Epithelial cell of prostate (primary cell): ENCODE measurements around the gene RMND1.
A peak's percentile ranks its signal among the peaks of the same experiment; 100 is the strongest.
"Not testable (repeated sequence)": the region's sequence is repeated elsewhere in the genome, so short reads cannot be mapped to it uniquely, and the experiment has no call there.

Experiments
- DNase-seq: peaks from one replicate; pipeline ENCODE4 v3.0.0-alpha.2; 2011; ENCODE audit warnings: low read depth, low spot score
- H3K27ac ChIP-seq: fragments of 450-650 bp; 2 replicates; pipeline ENCODE4 v1.5.1; 2017; ENCODE audit warnings: mild to moderate bottlenecking

RMND1 gene

GRCh38 chr6:151389618-151390275 lies 62.2 kb downstream of the RMND1 start:
- peak overlapping the region; percentile 99 for H3K27ac ChIP-seq
- no peak for DNase-seq

- H3K27ac ChIP-seq, result peak overlapping the region; percentile 99
- DNase-seq, result no peak
These were observed 62.8 kb downstream of the RMND1 start for GRCh38 chr6:151388997-151389617.

GRCh38 chr6:151388236-151388635 lies 63.7 kb downstream of the RMND1 start:
- no peak for DNase-seq
- H3K27ac ChIP-seq, result peak overlapping the region; percentile 99

GRCh38 chr6:151387175-151387970 lies 64.6 kb downstream of the RMND1 start:
- H3K27ac ChIP-seq, result no peak overlapping the region

GRCh38 chr6:151385177-151385576 lies 66.7 kb downstream of the RMND1 start:
- H3K27ac ChIP-seq, result no peak overlapping the region
- DNase-seq, result no peak

More at GRCh38 chr6:151387175-151387970, 64.6 kb downstream of the RMND1 start:
- no peak for DNase-seq

GRCh38 chr6:151384151-151384550 lies 67.8 kb downstream of the RMND1 start:
- H3K27ac ChIP-seq, result no peak overlapping the region
- no peak for DNase-seq

GRCh38 chr6:151382631-151383030 lies 69.3 kb downstream of the RMND1 start:
- DNase-seq, H3K27ac ChIP-seq: not testable (repeated sequence)

- no peak for DNase-seq
- no peak overlapping the region for H3K27ac ChIP-seq
These were observed 70.2 kb downstream of the RMND1 start for GRCh38 chr6:151381722-151382121.

GRCh38 chr6:151380848-151381205 lies 71.1 kb downstream of the RMND1 start:
- H3K27ac ChIP-seq, result no peak overlapping the region
- no peak for DNase-seq

- H3K27ac ChIP-seq, result no peak overlapping the region
- no peak for DNase-seq
These were observed 71.7 kb downstream of the RMND1 start for GRCh38 chr6:151379933-151380847.

- DNase-seq, result no peak
- H3K27ac ChIP-seq, result no peak overlapping the region
These were observed 74.8 kb downstream of the RMND1 start for GRCh38 chr6:151377095-151377494.

- no peak for DNase-seq
- no peak overlapping the region for H3K27ac ChIP-seq
These were observed 75.5 kb downstream of the RMND1 start for GRCh38 chr6:151376440-151376839.

- peak overlapping the region; percentile 64 for H3K27ac ChIP-seq
- no peak for DNase-seq
These were observed 76.1 kb downstream of the RMND1 start for GRCh38 chr6:151375833-151376232.

GRCh38 chr6:151374036-151374683 lies 77.8 kb downstream of the RMND1 start:
- peak overlapping the region; percentile 64 for H3K27ac ChIP-seq
- no peak for DNase-seq

- DNase-seq, result no peak
- no peak overlapping the region for H3K27ac ChIP-seq
These were observed 79.8 kb downstream of the RMND1 start for GRCh38 chr6:151372164-151372563.

GRCh38 chr6:151370509-151371078 lies 81.3 kb downstream of the RMND1 start:
- no peak for DNase-seq
- no peak overlapping the region for H3K27ac ChIP-seq

GRCh38 chr6:151365233-151365632 lies 86.7 kb downstream of the RMND1 start:
- H3K27ac ChIP-seq, result no peak overlapping the region

GRCh38 chr6:151359486-151359885 lies 92.4 kb downstream of the RMND1 start:
- DNase-seq, result no peak
- H3K27ac ChIP-seq, result no peak overlapping the region

More at GRCh38 chr6:151365233-151365632, 86.7 kb downstream of the RMND1 start:
- no peak for DNase-seq

- H3K27ac ChIP-seq, result no peak overlapping the region
These were observed 93.5 kb downstream of the RMND1 start for GRCh38 chr6:151358475-151358874.

More at GRCh38 chr6:151358475-151358874, 93.5 kb downstream of the RMND1 start:
- DNase-seq, result no peak
